Keratinocyte (primary cell): ENCODE measurements around the gene HSD17B2.

Experiments used
- CTCF ChIP-seq, 3 experiments: IDR thresholded peaks in 1 of 3; conservative IDR thresholded peaks in 1 of 3; optimal IDR thresholded peaks in 1 of 3; 2 replicates in 2 of 3; 3 replicates in 1 of 3; pipeline versions ENCODE3 to v1.5.1; 2011; ENCODE audit warnings: low read length in 3 of 3, mild to moderate bottlenecking in 3 of 3, moderate library complexity in 2 of 3, control low read depth in 1 of 3, inconsistent platforms in 1 of 3; ENCODE audit not compliant: insufficient read depth in 2 of 3; ENCODE audit errors: extremely low read depth in 1 of 3
- EZH2 ChIP-seq: IDR thresholded peaks from one replicate; pipeline ENCODE4 v1.6.1; 2012; ENCODE audit warnings: inconsistent platforms, mild to moderate bottlenecking, low read length, moderate library complexity

GRCh38 chr16:82138478-82139285, 103.6 kb downstream of the HSD17B2 start:
- TF ChIP-seq CTCF (optimal IDR thresholded peaks at IDR 0.05 in 1 of 3, IDR thresholded peaks at IDR 0.05 in 1 of 3, conservative IDR thresholded peaks at IDR 0.05 in 1 of 3; ENCODE audit: extremely low read depth in 1 of 3, insufficient read depth in 2 of 3, low read length in 3 of 3) (no peak), EZH2 (no peak)
